C4-2B (cell line): ENCODE results near the gene USP7.

Experiments
- ZFX ChIP-seq: fragments of 450-650 bp; IDR thresholded peaks from 2 replicates; pipeline ENCODE4 v1.6.1; 2017
- TF ChIP-seq, protein P1 (sequence below): fragments of 450-650 bp; conservative IDR thresholded peaks from 2 replicates; pipeline ENCODE4 v1.5.1; 2017; ENCODE audit warnings: mild to moderate bottlenecking

DNA sequence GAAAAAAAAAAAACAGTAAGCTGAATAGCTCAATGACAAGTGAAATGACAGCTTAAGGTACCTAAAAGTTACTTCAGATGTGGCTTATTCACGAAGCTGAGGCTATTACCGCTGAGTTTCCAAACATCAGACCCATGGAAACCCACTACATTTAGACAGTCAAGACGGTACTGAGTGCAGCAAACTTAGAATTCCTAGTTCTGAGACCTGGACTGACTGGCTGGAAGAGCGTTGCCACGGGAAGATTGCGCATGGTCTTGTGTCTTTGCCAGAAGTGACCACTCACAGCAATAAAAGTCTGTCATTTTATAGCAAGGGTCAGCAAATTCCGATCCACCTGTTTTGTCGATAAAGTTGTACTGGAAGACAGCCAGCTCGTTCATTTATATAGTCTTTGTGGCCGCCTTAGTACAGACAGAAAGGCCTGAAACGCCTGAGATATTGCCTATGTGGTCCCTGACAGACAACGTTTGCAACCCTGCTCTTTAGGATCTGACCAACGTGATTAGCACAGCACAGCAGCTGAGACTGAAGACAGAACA, 62.3 kb downstream of the USP7 start:
- TF ChIP-seq, protein P1, sequence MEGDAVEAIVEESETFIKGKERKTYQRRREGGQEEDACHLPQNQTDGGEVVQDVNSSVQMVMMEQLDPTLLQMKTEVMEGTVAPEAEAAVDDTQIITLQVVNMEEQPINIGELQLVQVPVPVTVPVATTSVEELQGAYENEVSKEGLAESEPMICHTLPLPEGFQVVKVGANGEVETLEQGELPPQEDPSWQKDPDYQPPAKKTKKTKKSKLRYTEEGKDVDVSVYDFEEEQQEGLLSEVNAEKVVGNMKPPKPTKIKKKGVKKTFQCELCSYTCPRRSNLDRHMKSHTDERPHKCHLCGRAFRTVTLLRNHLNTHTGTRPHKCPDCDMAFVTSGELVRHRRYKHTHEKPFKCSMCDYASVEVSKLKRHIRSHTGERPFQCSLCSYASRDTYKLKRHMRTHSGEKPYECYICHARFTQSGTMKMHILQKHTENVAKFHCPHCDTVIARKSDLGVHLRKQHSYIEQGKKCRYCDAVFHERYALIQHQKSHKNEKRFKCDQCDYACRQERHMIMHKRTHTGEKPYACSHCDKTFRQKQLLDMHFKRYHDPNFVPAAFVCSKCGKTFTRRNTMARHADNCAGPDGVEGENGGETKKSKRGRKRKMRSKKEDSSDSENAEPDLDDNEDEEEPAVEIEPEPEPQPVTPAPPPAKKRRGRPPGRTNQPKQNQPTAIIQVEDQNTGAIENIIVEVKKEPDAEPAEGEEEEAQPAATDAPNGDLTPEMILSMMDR, result no peak
- no peak for TF ChIP-seq ZFX
